22Rv1 (cell line): ENCODE results near the gene NRXN3.
"Not testable (repeated sequence)": the region's sequence is repeated elsewhere in the genome, so short reads cannot be mapped to it uniquely, and the experiment has no call there.

Experiments used
- H3K27ac ChIP-seq: fragments of 450-650 bp; 2 replicates; pipeline ENCODE4 v1.5.1; 2017
- ZFX ChIP-seq: fragments of 450-650 bp; IDR thresholded peaks from 2 replicates; pipeline ENCODE4 v1.6.1; 2017; ENCODE audit warnings: antibody characterized with exemption, borderline replicate concordance
- TF ChIP-seq, protein P1 (sequence below): fragments of 450-650 bp; IDR thresholded peaks from 2 replicates; pipeline ENCODE4 v1.5.1; 2017; ENCODE audit warnings: mild to moderate bottlenecking

NRXN3 gene

GRCh38 chr14:78412475-78412874 lies 242.3 kb downstream of the NRXN3 start:
- TF ChIP-seq ZFX: no peak
- TF ChIP-seq, protein P1, sequence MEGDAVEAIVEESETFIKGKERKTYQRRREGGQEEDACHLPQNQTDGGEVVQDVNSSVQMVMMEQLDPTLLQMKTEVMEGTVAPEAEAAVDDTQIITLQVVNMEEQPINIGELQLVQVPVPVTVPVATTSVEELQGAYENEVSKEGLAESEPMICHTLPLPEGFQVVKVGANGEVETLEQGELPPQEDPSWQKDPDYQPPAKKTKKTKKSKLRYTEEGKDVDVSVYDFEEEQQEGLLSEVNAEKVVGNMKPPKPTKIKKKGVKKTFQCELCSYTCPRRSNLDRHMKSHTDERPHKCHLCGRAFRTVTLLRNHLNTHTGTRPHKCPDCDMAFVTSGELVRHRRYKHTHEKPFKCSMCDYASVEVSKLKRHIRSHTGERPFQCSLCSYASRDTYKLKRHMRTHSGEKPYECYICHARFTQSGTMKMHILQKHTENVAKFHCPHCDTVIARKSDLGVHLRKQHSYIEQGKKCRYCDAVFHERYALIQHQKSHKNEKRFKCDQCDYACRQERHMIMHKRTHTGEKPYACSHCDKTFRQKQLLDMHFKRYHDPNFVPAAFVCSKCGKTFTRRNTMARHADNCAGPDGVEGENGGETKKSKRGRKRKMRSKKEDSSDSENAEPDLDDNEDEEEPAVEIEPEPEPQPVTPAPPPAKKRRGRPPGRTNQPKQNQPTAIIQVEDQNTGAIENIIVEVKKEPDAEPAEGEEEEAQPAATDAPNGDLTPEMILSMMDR: no peak
- H3K27ac ChIP-seq: no peak overlapping the region

- no peak for TF ChIP-seq ZFX
- TF ChIP-seq, protein P1: no peak
- H3K27ac ChIP-seq: no peak overlapping the region
Measured at GRCh38 chr14:78414172-78414571, 244.0 kb downstream of the NRXN3 start.

DNA sequence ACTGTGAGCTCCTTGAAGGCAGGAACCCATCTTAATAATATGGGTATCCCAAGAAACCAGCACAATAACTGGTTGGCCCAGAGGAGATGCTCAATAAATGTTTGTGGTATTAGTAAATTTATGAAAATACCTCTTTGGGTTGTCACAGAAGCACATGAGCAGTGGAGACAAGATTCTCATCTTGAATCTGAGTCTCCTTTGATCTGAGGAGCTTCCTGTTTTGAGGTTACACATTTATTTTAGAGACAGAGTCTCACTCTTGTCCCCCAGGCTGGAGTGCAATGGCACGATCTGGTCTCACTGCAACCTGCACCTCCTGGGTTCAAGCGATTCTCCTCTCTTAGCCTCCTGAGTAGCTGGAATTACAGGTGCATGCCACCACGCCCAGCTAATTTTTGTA lies 247.4 kb downstream of the NRXN3 start:
- TF ChIP-seq, protein P1: no peak
- no peak for TF ChIP-seq ZFX
- H3K27ac ChIP-seq: no peak overlapping the region

- no peak overlapping the region for H3K27ac ChIP-seq
- TF ChIP-seq ZFX: no peak
- TF ChIP-seq, protein P1: no peak
Measured at GRCh38 chr14:78424311-78424710, 254.1 kb downstream of the NRXN3 start.

GRCh38 chr14:78425330-78425729 lies 255.2 kb downstream of the NRXN3 start:
- TF ChIP-seq, protein P1: no peak
- TF ChIP-seq ZFX: no peak
- H3K27ac ChIP-seq: no peak overlapping the region

DNA sequence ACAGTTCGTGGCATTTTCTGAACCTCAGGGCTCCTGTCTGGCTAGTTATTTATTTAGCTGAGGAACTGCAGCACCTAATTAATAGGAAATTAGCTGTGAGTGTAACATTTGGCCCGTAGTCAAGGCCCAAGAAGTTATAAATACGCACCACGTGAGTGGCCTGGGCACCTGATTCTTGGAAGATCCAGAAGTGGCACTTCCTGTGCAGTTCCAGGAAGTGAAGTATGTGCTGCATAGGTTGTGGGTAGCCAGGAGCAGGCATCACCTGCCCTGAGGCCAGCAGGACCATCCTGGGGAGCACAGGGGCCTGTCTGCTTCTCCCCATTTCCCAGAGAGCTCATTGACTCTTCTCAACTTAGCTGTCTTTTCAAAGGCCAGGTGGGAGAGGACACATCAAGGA lies 255.6 kb downstream of the NRXN3 start:
- no peak overlapping the region for H3K27ac ChIP-seq
- TF ChIP-seq, protein P1: no peak
- no peak for TF ChIP-seq ZFX

DNA sequence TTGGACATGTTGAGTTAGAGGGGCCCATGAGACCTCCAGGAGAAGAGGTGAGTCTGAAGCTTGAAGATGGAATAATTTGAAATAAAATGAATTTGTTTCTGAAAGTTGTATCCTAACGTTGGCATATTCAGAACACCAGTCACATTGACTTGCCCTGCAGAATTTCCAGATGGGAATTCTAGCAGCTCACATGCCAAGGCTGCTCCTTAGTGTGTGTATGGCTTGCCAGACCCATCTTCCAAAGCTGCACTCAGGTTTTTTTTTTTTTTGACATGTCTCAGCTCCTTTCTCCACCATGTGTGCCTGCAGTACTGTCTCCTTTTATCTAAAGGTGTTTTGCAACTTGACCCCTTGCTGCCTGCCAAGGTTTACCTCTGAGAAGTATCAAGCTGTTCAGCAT lies 261.9 kb downstream of the NRXN3 start:
- no peak for TF ChIP-seq ZFX
- TF ChIP-seq, protein P1: no peak
- no peak overlapping the region for H3K27ac ChIP-seq

DNA sequence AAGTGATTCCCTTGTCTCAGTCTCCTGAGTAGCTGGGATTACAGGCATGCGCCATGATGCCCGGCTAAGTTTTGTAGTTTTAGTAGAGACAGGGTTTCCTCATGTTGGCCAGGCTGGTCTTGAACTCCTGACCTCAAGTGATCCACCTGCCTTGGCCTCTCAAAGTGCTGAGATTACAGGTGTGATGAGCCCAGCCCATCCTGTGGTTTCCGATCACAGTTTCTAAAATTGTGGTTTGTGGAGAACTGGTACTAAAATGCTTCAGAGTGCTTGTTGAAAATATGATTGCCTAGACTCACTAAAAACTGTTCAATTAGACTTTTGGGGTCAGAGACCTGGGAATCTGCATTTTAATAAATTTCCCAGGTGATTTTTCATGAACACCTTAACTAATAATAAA lies 267.3 kb downstream of the NRXN3 start:
- not testable (repeated sequence) for H3K27ac ChIP-seq
